ENCODE data around the gene OBI1. TPM values are rescaled to one million over a fixed set of nuclear protein-coding genes. Genes with fewer than 3 reads are reported as not detected.

The OBI1 gene
- polyA plus RNA-seq, 3 donors: 2.0 to 5.2 (median 3.5) TPM

GRCh38 chr13:78659732-78660494 lies 958 bp upstream of the OBI1 start:
- intact Hi-C loops (cut with micrococcal nuclease): no loop called here
- no peak overlapping the region for H3K27ac ChIP-seq (ENCODE audit: low read depth in 1 of 2, low read length in 2 of 2)
- peaks cover 11 to 25% of the 10 kb centered on the region in 2 donors for H3K4me1 ChIP-seq (ENCODE audit: control insufficient read depth in 1 of 2, insufficient read depth in 2 of 2, low read length in 2 of 2)
- Mint-ChIP-seq H3K9me3 (peaks cover 0 to 2% (median 0%) of the 10 kb centered on the region in 7 donors), H3K27ac (peak overlapping the region in 3 of 7 donors; percentile 2 to 89 (median 18)), H3K27me3 (ENCODE audit: low read depth in 3 of 3) (peaks cover 0 to 6% (median 3%) of the 10 kb centered on the region in 3 donors), H3K4me1 (peaks cover 25% of the 10 kb centered on the region), H3K4me3 (peak overlapping the region; percentile 99), H3K36me3 (peaks cover 0 to 2% of the 10 kb centered on the region in 2 donors)
- peak overlapping the region; percentile 90 for H2AFZ ChIP-seq (ENCODE audit: insufficient read depth, low read depth, low read length, poor library complexity, severe bottlenecking)
- H4K20me1 ChIP-seq (ENCODE audit: insufficient read depth, low read length): peaks cover 16% of the 10 kb centered on the region
- TF ChIP-seq, protein P1, sequence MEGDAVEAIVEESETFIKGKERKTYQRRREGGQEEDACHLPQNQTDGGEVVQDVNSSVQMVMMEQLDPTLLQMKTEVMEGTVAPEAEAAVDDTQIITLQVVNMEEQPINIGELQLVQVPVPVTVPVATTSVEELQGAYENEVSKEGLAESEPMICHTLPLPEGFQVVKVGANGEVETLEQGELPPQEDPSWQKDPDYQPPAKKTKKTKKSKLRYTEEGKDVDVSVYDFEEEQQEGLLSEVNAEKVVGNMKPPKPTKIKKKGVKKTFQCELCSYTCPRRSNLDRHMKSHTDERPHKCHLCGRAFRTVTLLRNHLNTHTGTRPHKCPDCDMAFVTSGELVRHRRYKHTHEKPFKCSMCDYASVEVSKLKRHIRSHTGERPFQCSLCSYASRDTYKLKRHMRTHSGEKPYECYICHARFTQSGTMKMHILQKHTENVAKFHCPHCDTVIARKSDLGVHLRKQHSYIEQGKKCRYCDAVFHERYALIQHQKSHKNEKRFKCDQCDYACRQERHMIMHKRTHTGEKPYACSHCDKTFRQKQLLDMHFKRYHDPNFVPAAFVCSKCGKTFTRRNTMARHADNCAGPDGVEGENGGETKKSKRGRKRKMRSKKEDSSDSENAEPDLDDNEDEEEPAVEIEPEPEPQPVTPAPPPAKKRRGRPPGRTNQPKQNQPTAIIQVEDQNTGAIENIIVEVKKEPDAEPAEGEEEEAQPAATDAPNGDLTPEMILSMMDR (IDR thresholded peaks at IDR 0.05): no peak
- peak in 1 of 3 donors; percentile 2 for DNase-seq
- peak overlapping the region; percentile 49 to 95 (median 86) for H3K4me3 ChIP-seq (replicated peaks in 1 of 3; ENCODE audit: low read depth in 2 of 3, low read length in 3 of 3)
- H3K9ac ChIP-seq (ENCODE audit: insufficient read depth, low read length, poor library complexity, severe bottlenecking): peak overlapping the region; percentile 80
- peaks cover 38% of the 10 kb centered on the region for H3K79me2 ChIP-seq (ENCODE audit: insufficient read depth, low read length)
- peaks cover 0 to 10% of the 10 kb centered on the region in 2 donors for H3K36me3 ChIP-seq (replicated peaks in 1 of 2; ENCODE audit: control insufficient read depth in 1 of 2, insufficient read depth in 2 of 2, low read length in 2 of 2)
- H3K9me3 ChIP-seq (replicated peaks in 1 of 2; ENCODE audit: control insufficient read depth in 1 of 2, insufficient read depth in 1 of 2, low read length in 2 of 2): no peaks in the 10 kb centered on the region
- no peaks in the 10 kb centered on the region for H3K27me3 ChIP-seq (ENCODE audit: control insufficient read depth in 2 of 2, insufficient read depth in 2 of 2, low read length in 2 of 2)
- H3K4me2 ChIP-seq (replicated peaks; ENCODE audit: extremely low read depth, low read length, poor library complexity, severe bottlenecking): peak overlapping the region; percentile 87
- 37% methylated on average over 7 of the region's 20 CpGs for WGBS (ENCODE audit: insufficient coverage)

DNA sequence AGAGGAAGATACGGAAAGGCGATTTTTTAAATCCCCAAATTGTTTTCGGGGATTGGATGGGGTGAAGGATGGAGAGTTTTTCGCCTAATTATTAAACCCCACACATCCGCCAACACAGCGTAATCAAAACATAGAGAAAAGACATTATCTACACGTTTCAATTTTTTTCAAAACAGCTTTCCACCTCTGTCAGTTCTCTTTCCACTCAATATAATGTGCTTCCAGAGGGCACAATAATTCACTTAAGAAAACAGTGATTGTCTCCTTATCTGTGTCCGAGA lies 435 bp upstream of the OBI1 start:
- peaks cover 11 to 25% of the 10 kb centered on the region in 2 donors for H3K4me1 ChIP-seq (ENCODE audit: control insufficient read depth in 1 of 2, insufficient read depth in 2 of 2, low read length in 2 of 2)
- intact Hi-C loops (cut with micrococcal nuclease): no loop called here
- 0% methylated on average over 2 of the region's 8 CpGs for WGBS (ENCODE audit: insufficient coverage)
- Mint-ChIP-seq H3K27me3 (ENCODE audit: low read depth in 3 of 3) (peaks cover 0 to 6% (median 3%) of the 10 kb centered on the region in 3 donors), H3K4me3 (peak overlapping the region; percentile 99), H3K4me1 (peaks cover 25% of the 10 kb centered on the region), H3K36me3 (peaks cover 0 to 2% of the 10 kb centered on the region in 2 donors), H3K27ac (peak overlapping the region in 3 of 7 donors; percentile 18 to 89 (median 35)), H3K9me3 (peaks cover 0 to 2% (median 0%) of the 10 kb centered on the region in 7 donors)
- no peaks in the 10 kb centered on the region for H3K9me3 ChIP-seq (replicated peaks in 1 of 2; ENCODE audit: control insufficient read depth in 1 of 2, insufficient read depth in 1 of 2, low read length in 2 of 2)
- TF ChIP-seq, protein P1 (IDR thresholded peaks at IDR 0.05): no peak
- H3K9ac ChIP-seq (ENCODE audit: insufficient read depth, low read length, poor library complexity, severe bottlenecking): peak overlapping the region; percentile 80
- peak overlapping the region; percentile 90 for H2AFZ ChIP-seq (ENCODE audit: insufficient read depth, low read depth, low read length, poor library complexity, severe bottlenecking)
- H3K27me3 ChIP-seq (ENCODE audit: control insufficient read depth in 2 of 2, insufficient read depth in 2 of 2, low read length in 2 of 2): no peaks in the 10 kb centered on the region
- H3K4me2 ChIP-seq (replicated peaks; ENCODE audit: extremely low read depth, low read length, poor library complexity, severe bottlenecking): peak overlapping the region; percentile 87
- H3K27ac ChIP-seq (ENCODE audit: low read depth in 1 of 2, low read length in 2 of 2): peak overlapping the region in 1 of 2 donors; percentile 85
- H3K36me3 ChIP-seq (replicated peaks in 1 of 2; ENCODE audit: control insufficient read depth in 1 of 2, insufficient read depth in 2 of 2, low read length in 2 of 2): peaks cover 0 to 10% of the 10 kb centered on the region in 2 donors
- H3K4me3 ChIP-seq (replicated peaks in 1 of 3; ENCODE audit: low read depth in 2 of 3, low read length in 3 of 3): peak overlapping the region; percentile 49 to 95 (median 86)
- peaks cover 21% of the 10 kb centered on the region for H4K20me1 ChIP-seq (ENCODE audit: insufficient read depth, low read length)
- peaks cover 44% of the 10 kb centered on the region for H3K79me2 ChIP-seq (ENCODE audit: insufficient read depth, low read length)
- DNase-seq: no peak

Measured in CD14-positive monocyte (primary cell).